ENCODE data around the gene CDH4. TPM values are rescaled to one million over a fixed set of nuclear protein-coding genes. Genes with fewer than 3 reads are reported as not detected.

CDH4 gene
- total RNA-seq, 1 donor from 2014 or later: 0.23 TPM

GRCh38 chr20:61897401-61898295 is 645.6 kb downstream of the CDH4 start:
- no peak for TF ChIP-seq CTCF (IDR thresholded peaks at IDR 0.05; ENCODE audit: unreplicated experiment)
- no peaks in the 10 kb centered on the region for H3K36me3 Mint-ChIP-seq (ENCODE audit: low read depth, unreplicated experiment)

GRCh38 chr20:61898405-61898804 is 646.3 kb downstream of the CDH4 start:
- Mint-ChIP-seq H3K36me3 (ENCODE audit: low read depth, unreplicated experiment) (no peaks in the 10 kb centered on the region), H3K4me1 (ENCODE audit: unreplicated experiment) (no peaks in the 10 kb centered on the region), H3K27me3 (ENCODE audit: unreplicated experiment) (peaks cover 1% of the 10 kb centered on the region), H3K4me3 (ENCODE audit: unreplicated experiment) (no peak overlapping the region), H3K9me3 (ENCODE audit: unreplicated experiment) (no peaks in the 10 kb centered on the region), H3K27ac (ENCODE audit: unreplicated experiment) (no peak overlapping the region)
- TF ChIP-seq CTCF (IDR thresholded peaks at IDR 0.05; ENCODE audit: unreplicated experiment): no peak
- DNase-seq (ENCODE audit: low spot score): no peak

More at GRCh38 chr20:61897401-61898295, 645.6 kb downstream of the CDH4 start:
- H3K27ac Mint-ChIP-seq (ENCODE audit: unreplicated experiment): no peak overlapping the region
- H3K9me3 Mint-ChIP-seq (ENCODE audit: unreplicated experiment): no peaks in the 10 kb centered on the region
- H3K4me3 Mint-ChIP-seq (ENCODE audit: unreplicated experiment): no peak overlapping the region
- DNase-seq (ENCODE audit: low spot score): no peak
- peaks cover 1% of the 10 kb centered on the region for H3K27me3 Mint-ChIP-seq (ENCODE audit: unreplicated experiment)
- H3K4me1 Mint-ChIP-seq (ENCODE audit: unreplicated experiment): no peaks in the 10 kb centered on the region

- Mint-ChIP-seq H3K27me3 (ENCODE audit: unreplicated experiment) (peaks cover 1% of the 10 kb centered on the region), H3K4me3 (ENCODE audit: unreplicated experiment) (no peak overlapping the region), H3K36me3 (ENCODE audit: low read depth, unreplicated experiment) (no peaks in the 10 kb centered on the region), H3K9me3 (ENCODE audit: unreplicated experiment) (no peaks in the 10 kb centered on the region), H3K4me1 (ENCODE audit: unreplicated experiment) (no peaks in the 10 kb centered on the region), H3K27ac (ENCODE audit: unreplicated experiment) (no peak overlapping the region)
- TF ChIP-seq CTCF (IDR thresholded peaks at IDR 0.05; ENCODE audit: unreplicated experiment): no peak
- no peak for DNase-seq (ENCODE audit: low spot score)
These were observed 648.2 kb downstream of the CDH4 start for GRCh38 chr20:61900011-61900944.

GRCh38 chr20:61900945-61901293 is 648.9 kb downstream of the CDH4 start:
- DNase-seq (ENCODE audit: low spot score): no peak
- no peak overlapping the region for H3K4me3 Mint-ChIP-seq (ENCODE audit: unreplicated experiment)
- no peaks in the 10 kb centered on the region for H3K9me3 Mint-ChIP-seq (ENCODE audit: unreplicated experiment)
- peaks cover 1% of the 10 kb centered on the region for H3K27me3 Mint-ChIP-seq (ENCODE audit: unreplicated experiment)
- no peaks in the 10 kb centered on the region for H3K4me1 Mint-ChIP-seq (ENCODE audit: unreplicated experiment)
- H3K27ac Mint-ChIP-seq (ENCODE audit: unreplicated experiment): no peak overlapping the region
- H3K36me3 Mint-ChIP-seq (ENCODE audit: low read depth, unreplicated experiment): no peaks in the 10 kb centered on the region
- TF ChIP-seq CTCF (IDR thresholded peaks at IDR 0.05; ENCODE audit: unreplicated experiment): no peak

All from endothelial cell (in vitro differentiated cells).